OCI-LY3 (cell line): ENCODE measurements around the gene FANCD2OS.

Experiments
- CTCF ChIP-seq: fragments of 200-600, 300-600 bp; sonication (generic); IDR thresholded peaks from 2 replicates; pipeline ENCODE4 v1.5.1; 2014; ENCODE audit warnings: antibody characterized with exemption, low read length, low read depth
- EZH2phosphoT487 ChIP-seq: fragments of 200-600 bp; shearing (Covaris generic); IDR thresholded peaks from 2 replicates; pipeline ENCODE4 v1.6.1; 2018; ENCODE audit warnings: antibody characterized with exemption, mixed run types, low read depth

DNA sequence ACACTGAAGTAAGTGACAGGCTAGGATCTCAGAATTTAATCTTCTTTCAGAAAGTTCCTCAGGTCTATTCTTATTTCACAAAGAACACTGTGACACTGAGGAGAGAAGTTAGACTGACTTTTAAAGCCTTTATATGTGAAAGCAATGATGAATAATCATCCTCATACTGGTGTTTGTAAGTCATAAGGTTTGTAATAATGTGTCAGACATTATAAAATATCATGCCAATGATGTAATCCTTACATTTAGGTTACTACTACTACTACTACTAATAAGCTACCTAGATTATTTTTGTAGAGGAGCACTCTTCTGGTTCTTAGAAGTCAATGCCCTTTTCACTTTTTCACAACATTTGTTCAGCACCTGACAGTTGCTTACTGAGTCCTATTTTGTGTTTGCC is 33.4 kb downstream of the FANCD2OS start:
- TF ChIP-seq EZH2phosphoT487 (no peak), CTCF (no peak)
